SKM-1 treated with dmso at 0.1 percent for 144 hours (cell line): ENCODE results near the gene ROBO2.

Experiments
- DNase-seq: peaks from one replicate; lab custom pipeline; 2025; ENCODE audit not compliant: unreplicated experiment; lab: John Stamatoyannopoulos, UW

ROBO2 gene

DNA sequence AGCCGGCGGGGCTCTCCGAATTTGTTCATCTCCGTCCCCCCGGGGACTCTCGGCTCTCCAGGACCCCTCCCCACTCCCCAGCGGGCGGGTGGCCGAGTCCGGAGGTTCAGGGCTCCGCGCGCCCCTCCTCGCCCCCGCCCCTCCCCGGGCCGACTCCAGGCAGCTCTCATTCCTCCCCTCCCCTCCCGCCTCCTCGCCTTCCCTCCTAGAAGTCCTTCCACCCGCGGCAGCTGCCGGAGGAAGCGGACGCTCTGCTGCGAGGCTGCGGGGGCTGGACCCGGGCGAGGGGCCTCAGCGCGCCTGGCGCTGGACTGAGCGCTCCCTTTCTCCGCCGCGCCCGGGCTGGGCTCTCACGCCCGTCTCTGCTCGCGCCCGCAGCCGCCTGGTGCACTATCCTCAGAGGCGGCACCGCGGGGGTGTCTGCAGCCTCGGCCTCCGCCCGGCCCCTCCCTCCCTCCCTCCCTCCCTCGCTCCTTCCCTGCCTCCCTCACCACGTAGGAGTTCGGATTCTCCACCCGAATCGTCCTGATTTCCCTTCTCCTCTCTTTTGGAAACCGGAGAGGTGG lies at the start of gene ROBO2:
Gene ROBO2, plus strand, starts transcription at position 494 of the 566 bp plus-strand sequence. CDS start 687 bp downstream, outside the sequence.
- DNase-seq: no peak

DNA sequence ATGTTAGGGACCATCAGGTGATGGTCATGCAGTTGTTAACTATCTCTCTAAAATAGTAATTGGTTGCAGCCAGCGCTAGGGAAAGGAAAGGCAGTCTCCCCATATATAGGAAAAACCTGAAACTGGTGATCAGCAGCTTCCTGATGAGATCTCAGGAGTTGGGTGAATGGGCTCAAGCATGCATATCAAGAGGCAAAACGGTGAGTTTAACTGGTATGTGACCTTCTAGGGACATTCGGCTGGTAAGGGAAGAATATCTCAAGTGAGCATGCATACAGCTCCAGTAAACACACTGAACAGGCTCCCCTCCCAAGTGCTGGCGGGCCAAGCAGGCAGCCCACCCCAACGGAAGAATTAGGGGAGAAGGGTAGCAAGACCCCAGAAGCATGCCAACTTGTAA lies 49.3 kb upstream of the ROBO2 start:
- DNase-seq: no peak

GRCh38 chr3:76991165-76991564 lies 48.7 kb upstream of the ROBO2 start:
- no peak for DNase-seq

- no peak for DNase-seq
Observed at GRCh38 chr3:76997733-76998132, 42.2 kb upstream of the ROBO2 start.

GRCh38 chr3:76998555-76998954 lies 41.3 kb upstream of the ROBO2 start:
- DNase-seq: no peak

GRCh38 chr3:77001062-77001701 lies 38.7 kb upstream of the ROBO2 start:
- no peak for DNase-seq

DNA sequence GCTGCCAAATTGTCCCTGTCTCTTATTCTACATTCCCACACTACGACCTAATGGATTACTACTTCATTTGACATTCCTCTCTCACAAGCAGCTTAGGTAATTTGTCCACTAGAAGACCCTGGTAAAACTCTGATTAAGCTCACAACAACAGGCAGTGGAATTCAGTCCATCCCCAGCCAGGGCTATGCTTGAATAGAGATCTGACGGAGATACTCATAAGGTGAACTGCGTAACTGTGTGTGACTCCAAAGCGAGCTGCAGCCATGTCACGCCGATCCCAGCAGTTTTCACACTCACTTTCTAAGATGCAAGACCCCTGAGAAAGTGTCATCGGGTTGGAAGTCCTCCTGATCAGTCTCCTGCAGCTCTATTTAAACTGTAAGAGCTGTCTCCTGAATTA lies 25.7 kb upstream of the ROBO2 start:
- DNase-seq: no peak

DNA sequence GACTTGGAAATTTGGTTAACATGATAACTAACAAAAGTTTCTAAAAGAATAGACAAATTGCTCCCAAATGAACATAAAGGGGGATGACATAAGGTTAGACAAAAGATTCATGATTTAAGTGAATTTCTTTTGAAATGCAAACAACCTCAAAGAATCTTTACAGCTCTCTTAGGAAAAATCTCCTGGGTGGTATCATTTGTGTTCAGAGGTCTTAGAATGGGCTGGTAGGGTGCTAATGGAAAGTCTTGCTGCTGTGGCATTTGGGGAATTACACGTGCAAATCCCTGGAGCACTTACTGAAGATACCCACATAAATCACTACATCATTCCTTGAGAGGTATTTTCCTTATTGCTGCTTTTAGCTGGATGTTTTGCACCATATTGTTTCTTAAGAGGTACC lies 14.4 kb upstream of the ROBO2 start:
- no peak for DNase-seq

DNA sequence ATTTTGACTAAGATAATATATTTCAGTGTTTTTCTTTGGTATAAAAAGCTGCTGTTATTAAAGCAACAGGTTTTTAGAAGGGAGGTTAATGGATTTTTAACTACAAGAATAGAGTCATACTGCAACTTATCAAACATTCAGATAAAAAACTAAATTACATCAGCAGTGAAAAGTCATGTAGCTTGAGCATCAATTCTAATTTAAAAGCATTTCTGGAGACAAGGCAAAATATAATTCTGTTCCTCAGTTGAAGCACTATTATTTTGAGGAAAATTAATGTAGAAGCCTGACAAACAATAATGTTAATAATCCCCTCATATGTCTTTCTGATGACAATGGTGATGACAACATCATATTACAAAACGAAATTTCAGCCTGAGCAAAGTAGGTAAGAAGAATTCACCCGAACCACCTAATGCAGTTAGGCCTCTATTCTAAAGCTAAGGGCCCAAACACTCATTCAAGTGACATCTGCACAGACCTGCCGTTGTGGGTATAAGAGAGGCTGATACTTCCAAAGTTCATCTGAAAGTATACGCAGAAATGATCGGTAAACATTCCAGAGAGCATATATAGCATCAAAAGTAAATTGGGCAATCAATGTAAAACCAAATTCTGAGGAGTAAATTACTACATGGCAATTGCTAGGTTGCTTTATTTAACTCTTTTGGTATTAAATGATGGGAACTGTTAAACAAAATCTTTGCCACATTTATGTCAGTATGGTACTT lies 12.8 kb upstream of the ROBO2 start:
- no peak for DNase-seq

GRCh38 chr3:77028005-77028404 lies 11.9 kb upstream of the ROBO2 start:
- DNase-seq: no peak

- peak; percentile 82 for DNase-seq
Observed at GRCh38 chr3:77038468-77038929, 1.4 kb upstream of the ROBO2 start.

DNA sequence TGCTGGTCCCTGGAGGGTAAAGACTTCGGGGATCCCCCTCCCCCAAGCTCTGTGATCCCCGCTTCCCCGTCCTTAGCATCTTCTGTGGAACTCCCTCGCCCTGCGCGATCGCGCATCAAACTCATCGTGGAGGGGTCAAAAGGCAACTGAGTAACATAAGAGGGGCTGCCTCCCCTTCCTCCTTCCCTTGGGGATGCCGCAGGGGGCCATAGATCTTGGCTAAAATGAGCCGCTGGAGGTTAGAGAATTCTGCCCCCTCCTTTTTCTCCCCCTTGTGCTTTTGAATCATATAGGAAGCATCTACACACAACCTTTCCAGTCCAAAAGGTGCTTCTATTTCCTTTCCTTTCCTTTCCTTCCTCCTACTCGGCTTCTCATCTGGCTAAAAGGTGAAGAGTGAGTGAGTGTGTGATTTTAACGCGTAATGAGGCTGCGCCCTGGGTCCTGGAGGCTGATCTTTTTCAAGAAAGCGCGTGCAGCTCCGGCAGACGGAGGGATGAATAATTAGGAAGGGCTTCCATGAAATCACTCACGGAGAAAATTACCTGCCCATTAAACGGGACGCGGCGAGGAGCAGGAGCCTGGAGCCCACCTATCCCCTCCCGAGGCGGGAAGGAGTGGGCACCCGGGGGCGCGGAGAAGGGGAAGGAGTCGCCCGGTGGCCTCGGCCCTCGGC lies 831 bp upstream of the ROBO2 start:
- no peak for DNase-seq

- no peak for DNase-seq
Observed at GRCh38 chr3:77040216-77040615, 317 bp downstream of the ROBO2 start.

- DNase-seq: no peak
Observed at GRCh38 chr3:77040926-77041722, 1.2 kb downstream of the ROBO2 start.

- DNase-seq: no peak
Observed at GRCh38 chr3:77041811-77042210, 1.9 kb downstream of the ROBO2 start.

DNA sequence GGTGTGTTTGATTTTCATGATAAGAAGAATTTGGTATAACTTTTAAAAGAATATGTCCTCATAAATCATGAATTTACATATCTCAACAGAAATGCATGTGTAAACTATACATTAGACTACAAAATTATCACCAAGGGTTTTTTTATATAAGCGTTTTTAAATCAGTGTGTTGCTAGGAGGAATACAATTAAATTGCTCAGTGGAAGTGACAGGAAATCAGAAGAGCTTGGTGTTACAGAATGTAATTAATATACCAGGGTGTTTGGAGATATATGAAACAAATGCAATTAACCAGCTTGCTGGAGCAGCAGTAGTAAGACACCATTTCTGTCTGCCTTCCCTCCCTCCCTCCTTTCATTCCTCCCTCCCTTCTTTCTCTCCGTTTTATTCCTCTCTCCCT lies 2.4 kb downstream of the ROBO2 start:
- DNase-seq: no peak

- no peak for DNase-seq
Observed at GRCh38 chr3:77042882-77043281, 3.0 kb downstream of the ROBO2 start.

- DNase-seq: no peak
Observed at GRCh38 chr3:77045686-77046085, 5.8 kb downstream of the ROBO2 start.

DNA sequence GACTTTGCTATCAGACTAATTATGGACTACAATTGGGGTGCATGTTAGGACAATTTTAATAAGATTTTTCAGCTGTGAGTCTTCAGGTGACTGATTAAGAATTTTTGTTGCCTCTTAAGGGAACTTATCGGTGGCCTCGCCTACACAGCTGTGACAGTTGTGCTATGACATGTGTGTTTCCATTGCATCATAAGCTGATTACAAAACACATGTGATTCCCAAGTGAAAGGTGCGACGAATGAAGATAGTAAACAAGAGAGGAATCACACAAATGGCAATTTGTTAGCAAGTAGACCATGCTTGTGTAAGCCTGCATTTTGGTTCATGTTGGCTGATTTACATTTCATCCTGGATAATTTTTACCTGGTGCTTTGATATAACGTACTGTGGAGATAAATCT lies 8.3 kb downstream of the ROBO2 start:
- no peak for DNase-seq

DNA sequence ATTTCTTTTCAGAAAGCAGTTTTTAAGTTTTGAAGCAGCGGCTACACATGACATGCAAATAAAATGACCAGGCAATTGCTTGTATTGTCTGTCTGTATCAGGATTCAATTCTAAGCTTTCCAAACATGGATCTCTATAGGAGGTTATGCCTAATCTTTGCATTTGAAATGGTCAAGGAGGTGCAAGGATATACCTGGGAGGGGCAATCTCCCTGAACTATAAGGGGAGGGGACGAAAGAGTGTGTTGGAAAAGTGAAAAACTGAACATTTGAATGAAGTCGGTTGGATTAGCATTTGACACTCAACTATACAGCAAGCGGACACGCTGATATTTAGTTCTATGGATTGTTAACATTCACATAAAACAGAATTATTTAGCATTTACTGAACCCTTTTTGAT lies 11.7 kb downstream of the ROBO2 start:
- DNase-seq: no peak

GRCh38 chr3:77052051-77052501 lies 12.2 kb downstream of the ROBO2 start:
- DNase-seq: no peak
